ENCODE data around the gene PI4K2A.

PI4K2A gene

DNA sequence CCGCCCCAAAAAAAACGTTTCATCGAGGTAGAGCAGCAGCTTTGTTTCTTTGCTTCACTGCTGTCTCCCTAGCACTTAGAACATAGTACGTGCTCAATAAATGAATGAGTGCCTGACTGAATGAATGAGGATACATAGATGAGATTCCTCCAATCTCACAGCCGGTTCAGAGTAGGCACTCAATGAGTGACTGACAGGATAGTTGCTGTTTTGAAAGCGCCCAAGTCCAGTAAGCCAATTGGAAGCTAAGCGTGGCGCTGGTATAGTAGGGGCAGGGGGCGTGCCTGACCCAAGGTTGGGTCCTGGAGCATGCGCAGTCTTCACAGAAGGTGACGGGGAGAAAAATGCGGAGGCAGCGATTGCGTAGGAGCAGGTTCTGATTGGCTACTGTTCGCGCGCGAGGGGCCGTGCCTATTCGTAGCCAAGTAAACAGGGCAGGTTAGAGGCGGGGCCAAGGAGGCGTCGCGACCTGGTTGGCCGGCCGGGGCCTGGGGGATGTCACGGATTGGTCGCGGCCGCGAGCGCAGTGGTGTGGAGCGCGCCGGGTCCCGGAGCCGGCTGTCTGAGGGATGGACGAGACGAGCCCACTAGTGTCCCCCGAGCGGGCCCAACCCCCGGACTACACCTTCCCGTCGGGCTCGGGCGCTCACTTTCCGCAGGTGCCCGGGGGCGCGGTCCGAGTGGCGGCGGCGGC, at the start of gene PI4K2A:
Gene PI4K2A, plus strand, starts transcription at position 498 of the 694 bp plus-strand sequence. Its CDS starts 72 bp downstream, at position 570.
- DNase-seq: peak; percentile 95

DNA sequence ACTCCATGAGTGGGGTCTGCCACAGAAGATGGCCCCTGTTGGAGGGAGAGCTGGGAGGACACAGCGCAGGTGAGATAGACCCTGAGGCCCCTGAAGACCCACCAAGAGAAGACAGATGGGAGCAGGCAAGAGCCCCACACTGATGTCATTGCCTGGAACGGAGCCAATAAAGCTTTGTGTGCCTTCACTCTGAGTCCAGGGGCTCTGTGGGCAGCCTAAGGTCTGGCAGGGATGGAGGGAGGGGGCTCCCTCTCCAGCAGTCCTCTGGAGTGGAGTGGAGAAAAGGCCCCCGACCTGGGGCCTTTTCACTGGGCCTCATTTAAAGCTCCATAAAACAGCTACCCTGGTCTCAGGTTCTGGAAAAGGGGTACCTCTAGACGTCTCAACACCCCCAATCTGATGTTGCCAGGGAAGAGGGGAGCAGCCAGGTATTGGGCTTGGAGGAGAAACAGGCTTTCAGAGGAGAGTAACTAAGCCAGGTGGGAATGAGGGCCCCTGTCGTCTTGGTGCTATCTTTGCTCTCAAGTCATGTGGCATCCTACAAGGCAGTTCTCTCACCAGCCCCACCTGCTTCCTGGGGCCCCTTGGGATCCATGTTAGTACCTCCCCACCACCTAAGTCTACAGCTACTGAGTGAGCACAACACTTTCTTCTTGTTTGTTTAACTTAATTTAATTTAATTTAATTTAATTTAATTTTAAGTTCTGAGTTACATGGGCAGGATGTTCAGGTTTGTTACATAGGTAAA, 49.5 kb upstream of the PI4K2A start:
- DNase-seq: no peak

DNA sequence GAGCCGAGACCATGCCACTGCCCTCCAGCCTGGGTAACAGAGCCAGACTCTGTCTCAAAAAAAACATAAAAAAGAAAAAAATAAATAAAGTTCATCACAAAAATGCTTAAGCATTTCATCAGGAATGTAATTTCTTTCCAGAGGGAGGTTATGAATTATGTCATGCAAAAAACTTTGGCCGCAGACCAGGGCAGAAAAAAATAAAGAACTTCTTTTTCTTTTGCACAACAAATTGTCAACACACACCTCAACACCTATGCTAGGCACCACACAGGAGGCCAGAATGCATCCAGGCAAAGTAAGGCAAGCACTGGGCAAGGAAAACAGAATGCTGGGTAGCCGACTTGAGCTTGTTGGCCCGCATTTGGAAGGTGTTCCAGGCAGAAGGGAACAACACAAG, 47.0 kb upstream of the PI4K2A start:
- no peak for DNase-seq

DNA sequence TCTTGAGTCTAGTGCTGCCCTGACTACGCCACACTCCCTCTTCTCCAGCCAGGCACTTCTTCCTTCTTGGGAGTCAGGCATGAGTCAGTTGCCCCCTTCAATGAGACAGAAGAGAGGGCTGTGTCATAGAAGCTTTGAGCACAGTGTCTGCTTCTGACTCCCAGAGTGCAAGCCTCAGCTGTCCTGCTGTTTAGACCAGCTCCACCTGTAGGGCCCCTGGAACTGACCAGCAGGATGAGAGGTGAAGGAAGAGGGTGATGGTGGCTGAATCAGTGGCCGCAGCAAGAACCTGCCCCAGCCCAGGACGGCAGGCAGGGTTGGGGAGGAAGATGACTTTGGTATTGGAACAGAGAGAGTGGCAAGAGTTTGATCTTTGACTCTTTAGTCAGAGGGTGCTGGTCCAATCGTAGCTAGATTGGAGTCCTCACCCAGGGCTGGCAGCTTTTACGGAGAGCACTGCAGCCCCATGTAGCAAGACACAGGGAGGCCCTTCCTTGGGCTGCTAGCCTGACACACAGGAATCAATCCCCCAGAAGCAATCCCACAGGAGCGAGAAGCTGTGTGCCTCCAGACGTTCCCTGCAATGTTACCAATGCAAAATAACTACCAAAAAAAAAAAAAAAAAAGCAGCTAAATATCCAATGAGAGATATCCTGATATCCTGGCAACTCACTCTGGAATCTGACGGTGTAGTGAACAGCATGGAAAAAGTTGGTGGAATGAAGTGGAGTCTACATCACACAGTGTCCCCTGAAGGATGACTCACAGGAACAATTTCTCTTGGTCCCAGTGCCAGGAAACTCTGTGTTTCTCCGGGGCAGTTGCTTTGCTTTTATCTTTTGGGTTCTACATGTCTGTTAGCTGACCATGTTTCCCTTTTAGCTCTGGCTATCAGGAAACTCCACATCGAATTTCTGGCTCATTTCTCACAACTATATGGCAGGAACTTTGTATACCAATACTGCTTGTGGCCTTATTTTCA, 44.1 kb upstream of the PI4K2A start:
- no peak for DNase-seq

DNA sequence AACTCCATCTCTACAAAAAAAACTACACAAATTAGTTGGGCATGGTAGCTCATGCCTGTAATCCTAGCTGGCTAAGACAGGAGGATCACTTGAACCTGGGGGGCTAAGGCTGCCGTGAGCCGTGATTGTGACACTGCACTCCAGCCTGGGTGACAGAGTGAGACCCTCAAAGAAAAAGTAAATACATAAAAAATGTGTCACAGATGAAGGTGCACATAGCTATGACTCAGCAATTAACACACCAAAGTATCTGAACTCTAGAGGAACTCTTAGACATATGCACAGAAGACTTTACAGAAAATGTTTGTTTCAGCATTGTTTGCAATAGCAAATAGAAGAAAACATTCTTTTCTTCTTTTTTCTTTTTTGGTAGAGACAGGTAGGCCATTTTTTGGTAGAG, 42.7 kb upstream of the PI4K2A start:
- no peak for DNase-seq

DNA sequence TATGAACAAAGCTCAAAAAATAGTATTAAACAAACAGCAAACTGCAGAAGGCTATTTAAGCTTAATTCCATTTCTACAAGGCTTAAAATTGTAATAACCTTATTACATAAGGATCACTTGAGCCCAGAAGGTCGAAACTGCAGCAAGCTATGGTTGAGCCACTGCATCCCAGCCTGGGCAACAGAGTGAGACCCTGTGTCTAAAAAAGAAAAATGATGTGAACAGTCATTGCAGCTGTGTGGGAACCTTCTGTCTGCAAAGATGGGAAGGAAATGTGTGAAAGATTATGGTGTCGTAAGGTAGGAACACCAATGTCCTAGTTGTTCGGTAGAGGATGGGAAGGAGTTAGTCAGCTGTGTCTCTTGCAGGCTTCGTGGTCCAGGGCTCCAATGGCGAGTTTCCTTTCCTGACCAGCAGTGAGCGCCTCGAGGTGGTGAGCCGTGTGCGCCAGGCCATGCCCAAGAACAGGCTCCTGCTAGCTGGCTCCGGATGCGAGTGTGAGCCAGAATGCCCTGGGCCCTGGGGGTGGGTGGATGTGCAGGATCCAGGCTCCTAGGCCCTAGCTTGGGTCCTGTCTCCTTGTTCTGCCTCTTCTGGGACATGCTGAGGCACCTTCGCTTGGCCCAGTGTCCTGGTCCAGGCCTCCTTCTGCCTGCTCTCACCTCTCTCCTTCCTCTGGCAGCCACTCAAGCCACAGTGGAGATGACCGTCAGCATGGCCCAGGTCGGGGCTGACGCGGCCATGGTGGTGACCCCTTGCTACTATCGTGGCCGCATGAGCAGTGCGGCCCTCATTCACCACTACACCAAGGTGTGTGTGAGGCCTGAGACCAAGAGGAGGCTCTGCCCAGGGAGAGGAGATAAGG, 41.8 kb upstream of the PI4K2A start:
- DNase-seq: no peak

DNA sequence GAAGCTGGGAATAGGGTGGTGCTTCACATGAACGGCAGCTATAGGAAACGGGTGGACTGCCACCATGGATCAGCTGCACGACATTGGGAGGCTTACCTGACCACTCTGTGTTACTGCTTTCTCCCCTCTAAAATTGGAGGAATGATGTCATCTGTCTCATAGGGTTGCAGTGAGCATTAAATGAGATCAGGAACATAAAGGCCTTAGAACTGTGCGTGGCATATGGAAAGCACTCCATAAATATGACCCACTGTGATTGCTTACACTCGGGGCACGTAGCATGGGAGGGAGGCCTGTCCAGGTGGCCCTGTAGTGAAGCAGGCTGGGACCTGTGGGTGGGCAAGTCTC, 41.2 kb upstream of the PI4K2A start:
- no peak for DNase-seq

DNA sequence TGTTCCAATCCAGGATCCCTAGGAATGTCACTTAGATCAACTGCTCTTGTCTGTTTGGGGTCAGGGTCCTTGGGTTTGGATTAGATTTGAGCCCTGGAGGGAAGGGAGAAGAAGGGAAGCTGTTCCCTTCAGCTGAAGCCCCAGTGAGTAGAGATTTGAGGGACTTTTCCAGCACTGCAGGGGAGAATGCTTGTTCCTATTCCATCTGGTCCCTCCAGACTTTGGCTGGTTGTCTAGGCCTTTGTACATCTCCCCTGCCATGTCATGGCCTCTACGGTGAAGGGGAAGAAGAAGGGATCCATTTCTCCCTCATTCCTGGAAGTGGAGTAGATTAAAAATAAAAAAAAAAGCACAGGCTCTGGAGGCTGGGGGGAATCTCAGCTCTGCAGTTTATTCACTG, 39.9 kb upstream of the PI4K2A start:
- no peak for DNase-seq

DNA sequence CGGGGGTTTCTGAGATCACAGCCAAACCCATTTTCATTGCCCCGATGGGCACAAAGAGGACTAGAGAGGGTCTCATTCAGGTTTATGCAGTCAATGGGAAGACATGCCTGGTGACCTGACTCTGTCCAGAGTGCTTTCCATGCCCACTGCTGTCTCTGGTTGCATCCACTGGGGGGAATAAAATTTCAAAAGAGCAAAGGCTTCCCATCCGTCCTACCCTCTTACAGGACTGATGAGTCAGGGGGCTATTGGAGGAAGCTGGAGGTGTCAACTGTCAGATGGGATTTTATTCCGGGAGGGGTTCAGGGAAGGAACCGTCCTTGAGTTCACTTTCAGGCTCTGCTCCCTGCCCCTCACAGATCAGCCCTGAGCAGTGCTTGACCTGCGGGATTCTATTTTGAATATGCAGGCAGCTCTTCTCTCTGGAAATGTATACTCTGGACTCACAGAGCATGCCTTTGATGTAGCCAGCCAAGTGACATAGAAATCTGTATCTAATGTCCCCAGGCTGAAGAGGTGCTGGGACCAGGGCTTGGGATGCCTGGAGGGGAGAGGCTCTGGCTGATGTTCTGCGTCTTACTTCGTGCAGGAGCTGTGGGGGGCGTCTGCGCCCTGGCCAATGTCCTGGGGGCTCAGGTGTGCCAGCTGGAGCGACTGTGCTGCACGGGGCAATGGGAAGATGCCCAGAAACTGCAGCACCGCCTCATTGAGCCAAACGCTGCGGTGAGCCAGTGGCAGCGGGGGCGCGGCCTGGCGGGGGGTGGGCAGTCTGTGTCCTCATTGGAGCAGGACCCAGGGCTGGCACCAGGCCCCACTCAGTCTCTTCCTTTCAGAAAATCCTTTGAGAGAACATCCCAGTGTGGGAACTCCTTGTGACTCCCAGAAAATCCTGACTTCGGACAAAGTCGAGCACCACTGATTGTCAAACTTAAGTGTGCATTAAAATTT, 38.9 kb upstream of the PI4K2A start:
- no peak for DNase-seq

DNA sequence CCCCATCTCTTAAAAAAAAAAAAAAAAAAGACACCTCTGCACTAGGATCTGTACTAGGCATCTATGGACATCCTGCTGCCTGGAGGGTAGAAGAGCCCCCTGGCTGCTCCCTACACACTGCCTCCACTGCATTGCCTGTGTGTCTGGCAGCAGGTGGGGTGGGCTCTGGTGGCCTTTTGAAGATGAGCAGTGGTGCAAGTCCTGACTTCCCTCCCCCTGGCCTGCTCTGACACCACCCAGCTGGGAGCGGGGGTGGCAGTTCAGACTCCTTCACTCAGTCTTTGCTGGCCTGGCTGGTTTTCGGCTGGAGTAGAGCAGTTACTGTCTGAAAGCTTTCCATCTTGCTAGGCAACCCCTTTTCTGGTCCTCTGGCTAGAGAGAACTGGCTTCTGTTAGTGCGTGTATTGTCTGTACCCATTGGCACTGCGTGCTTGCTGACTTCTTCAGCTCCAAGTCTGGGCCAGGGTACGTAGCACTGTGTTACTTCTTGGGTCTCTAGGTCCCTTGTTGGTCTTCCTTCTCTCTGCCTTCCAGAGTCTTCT, 33.3 kb upstream of the PI4K2A start:
- DNase-seq: no peak

DNA sequence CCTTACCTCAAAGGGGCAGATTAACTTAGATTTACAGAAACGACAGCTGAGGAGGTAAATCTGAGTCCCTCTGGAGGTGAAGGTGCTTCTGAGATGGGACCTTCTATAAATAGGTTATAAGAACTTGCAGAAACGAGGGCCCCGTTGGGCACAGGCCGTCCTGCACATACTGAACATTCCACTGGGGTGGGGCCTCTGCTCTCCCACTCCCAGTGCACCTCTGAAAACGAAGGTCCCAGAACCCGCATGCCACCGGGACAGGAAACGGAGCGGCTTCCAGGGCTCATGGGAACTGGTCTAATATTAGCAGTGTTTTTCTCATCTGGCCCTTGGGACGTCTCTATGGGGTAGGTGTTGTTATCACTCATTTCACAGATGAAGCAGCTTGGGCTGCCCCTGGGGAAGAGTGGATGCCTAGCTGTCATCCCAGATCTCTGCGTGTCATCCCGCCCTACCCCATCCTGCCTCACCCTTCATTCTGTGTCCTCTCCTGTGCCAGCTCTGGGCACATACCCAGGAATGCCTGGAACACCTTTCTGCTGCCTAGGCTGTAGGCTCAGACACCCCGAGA, 31.4 kb upstream of the PI4K2A start:
- no peak for DNase-seq

DNA sequence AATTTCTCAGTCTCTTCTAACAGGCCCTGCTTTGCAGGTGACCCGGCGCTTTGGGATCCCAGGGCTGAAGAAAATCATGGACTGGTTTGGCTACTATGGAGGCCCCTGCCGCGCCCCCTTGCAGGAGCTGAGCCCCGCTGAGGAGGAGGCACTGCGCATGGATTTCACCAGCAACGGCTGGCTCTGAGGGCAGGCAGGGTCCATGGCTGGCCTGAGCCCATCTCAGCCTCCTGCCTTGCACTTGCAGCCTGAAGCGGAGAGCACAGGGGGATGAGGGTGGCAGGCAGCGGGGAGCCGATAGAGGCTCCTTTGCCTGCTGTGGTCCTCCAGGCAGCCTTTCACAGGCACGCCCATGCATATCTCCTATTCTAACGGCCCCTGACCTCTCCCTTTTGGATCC, 29.0 kb upstream of the PI4K2A start:
- no peak for DNase-seq

DNA sequence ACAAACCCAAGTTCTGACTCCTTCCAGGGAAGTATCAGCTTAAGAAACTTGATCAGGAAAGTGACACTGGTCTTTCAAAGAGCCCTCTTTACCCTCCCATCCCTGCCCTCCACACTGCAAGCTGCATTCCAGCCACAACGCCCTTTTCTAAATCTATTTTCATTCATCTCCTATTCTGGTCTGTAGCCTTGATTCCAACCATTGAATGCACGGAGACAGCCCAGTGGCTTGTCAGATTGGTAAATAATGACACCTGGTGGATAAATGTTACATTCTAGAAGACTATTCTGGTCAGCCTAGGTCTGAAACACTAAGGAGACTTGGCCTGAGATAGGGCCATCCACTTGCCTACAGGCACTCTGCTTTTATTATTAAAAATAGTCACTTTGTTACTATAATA, 28.1 kb upstream of the PI4K2A start:
- DNase-seq: no peak

DNA sequence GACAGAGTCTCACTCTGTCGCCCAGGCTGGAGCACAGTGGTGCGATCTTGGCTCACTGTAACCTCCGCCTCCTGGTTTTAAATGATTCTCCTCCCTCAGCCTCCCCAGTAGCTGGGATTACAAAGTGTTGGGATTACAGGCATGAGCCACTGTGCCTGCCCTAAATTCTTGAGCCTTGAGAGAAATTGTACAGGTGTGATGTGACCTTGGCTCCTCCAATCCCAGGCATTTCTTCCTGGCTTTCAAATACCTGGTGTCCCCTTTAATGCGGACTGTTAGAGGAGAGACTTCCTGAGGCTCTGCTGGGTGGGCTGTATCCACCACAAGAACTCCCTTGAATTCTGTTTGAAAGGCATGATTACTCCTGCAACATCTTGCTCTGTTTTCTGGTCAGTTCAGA, 22.2 kb upstream of the PI4K2A start:
- no peak for DNase-seq

DNA sequence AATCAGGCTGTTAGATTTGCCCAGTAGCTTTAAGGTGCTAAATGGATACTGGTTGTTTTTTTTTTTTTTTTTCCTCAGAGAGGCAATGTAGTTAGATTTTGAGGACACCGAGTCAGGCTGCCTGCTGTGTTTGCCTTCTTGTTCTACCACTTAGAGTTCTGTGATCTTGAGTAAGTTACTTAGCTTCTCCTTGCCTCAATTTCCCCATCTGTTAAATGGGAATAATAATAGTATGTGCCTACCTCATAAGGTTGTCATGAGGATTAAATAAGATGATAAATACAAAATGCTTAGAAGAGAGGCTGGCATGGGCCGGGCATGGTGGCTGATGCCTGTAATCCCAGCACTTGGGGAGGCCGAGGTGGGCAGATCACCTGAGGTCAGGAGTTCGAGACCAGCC, 21.7 kb upstream of the PI4K2A start:
- DNase-seq: no peak

DNA sequence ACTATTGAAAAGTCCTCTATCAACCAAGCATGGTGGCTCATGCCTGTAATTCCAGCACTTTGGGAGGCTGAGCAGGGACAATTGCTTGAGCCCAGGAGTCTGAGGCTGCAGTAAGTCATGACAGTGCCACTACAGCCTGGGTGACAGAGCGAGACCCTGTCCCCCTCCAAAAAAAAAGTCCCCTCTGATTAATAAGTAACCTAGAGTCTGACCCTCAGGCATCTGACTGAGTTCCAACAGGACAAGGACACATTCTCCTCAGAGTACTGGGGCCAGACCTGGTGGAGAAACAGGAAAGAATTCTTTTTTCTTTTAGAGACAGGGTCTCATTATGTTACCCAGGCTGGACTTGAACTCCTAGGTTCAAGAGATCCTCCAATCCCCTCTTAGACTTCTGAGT, 17.2 kb upstream of the PI4K2A start:
- DNase-seq: no peak

DNA sequence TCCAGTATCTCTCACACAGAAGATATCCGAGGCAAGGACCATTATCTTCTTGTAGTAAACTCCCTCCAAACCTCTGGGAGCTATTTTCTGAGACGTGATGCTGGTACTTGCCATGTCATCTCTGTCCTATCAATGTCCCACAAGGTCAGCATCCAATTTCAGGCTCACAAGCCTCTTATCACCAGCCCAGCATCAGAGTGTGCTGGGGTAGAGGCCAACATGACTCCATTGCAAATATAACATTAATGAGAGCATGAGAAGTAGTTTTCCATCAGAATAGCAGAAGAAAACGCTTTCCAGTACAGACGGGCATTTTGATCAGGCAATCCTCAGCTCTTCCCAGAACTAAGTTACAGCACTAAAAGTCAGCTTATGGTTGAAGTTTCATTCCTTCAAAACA, 12.7 kb upstream of the PI4K2A start:
- no peak for DNase-seq

DNA sequence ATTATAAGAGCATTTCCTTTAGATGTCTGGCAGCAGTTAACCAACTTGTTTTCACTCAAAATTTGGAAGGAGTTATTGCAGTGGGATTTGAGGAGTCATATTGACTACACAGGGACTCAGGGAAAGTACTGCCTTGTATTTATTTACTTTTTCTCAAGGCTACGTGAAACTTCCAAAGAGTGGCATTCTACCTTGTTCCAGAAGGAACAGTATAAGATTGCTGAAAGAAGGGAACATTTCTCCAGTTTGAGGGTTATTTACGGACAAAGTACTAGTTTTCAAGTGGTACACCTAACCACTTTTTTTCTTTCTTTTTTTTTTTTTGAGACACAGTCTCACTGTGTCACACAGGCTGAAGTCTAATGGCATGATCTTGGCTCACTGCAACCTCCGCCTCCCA, 12.2 kb upstream of the PI4K2A start:
- DNase-seq: no peak

DNA sequence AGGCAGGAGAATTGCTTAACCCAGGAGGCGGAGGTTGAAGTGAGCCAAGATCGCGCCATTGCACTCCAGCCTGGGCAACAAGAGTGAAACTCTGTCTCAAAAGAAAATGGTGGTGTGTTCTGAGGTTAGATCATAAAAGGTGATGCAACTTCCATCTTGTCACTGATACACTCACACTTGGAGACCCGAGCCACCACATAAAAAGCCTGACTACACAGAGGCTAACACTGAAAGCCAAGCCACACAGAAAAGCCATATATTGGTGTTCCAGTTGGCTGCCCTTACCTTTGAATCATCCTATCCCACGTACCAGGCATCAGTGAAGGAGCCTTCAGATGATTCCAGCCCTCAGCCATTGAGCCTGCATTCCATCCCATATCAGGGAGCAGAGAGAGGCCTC, 11.2 kb upstream of the PI4K2A start:
- DNase-seq: no peak

DNA sequence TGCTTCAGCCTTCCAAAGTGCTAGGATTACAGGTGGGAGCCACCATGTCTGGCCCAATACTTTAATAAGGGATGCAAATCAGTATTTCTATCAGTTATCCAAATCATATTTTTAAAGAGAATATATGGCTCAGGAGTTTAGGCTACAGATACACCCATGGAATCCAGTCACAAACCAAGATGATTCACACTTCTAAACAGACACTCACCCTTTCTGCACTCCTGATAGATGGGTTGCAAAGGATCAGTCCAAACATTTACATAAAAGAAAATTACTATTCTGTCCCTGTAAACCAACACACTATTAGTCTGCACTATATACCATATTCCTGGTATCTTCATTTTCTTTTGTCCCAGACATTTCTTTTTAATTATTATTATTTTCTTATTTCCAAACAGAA, 9.4 kb upstream of the PI4K2A start:
- DNase-seq: no peak

All from NCI-H1092 (cell line).